Ascending aorta (tissue), 2 donors: ENCODE measurements around the gene COL20A1. TPM values are rescaled to one million over a fixed set of nuclear protein-coding genes. Genes with fewer than 3 reads are reported as not detected.

Experiments
- DNase-seq, 2 donors: peaks; one replicate each; pipeline ENCODE4 v3.0.0-alpha.2; 2019; ENCODE audit warnings: low spot score in 2 of 2
- H3K27ac ChIP-seq, 2 donors: fragments of 200-600 bp; sonication (generic); one replicate each; pipeline ENCODE4 v1.5.1; 2016 to 2017; ENCODE audit warnings: mild to moderate bottlenecking in 1 of 2
- H3K27me3 ChIP-seq: fragments of 200-600 bp; sonication (generic); one replicate; pipeline ENCODE4 v1.5.1; 2017
- H3K36me3 ChIP-seq, 2 donors: fragments of 200-600 bp; sonication (generic); one replicate each; pipeline ENCODE4 v1.5.1; 2016
- H3K4me1 ChIP-seq, 2 donors: fragments of 200-600 bp; sonication (generic); one replicate each; pipeline ENCODE4 v1.5.1; 2016 to 2017; ENCODE audit warnings: mild to moderate bottlenecking in 1 of 2
- H3K4me3 ChIP-seq, 2 donors: fragments of 200-600 bp; sonication (generic); one replicate each; pipeline ENCODE4 v1.5.1; 2016 to 2017; ENCODE audit warnings: mild to moderate bottlenecking in 1 of 2
- H3K9me3 ChIP-seq, 2 donors: fragments of 200-600 bp; sonication (generic); one replicate each; pipeline ENCODE4 v1.5.1; 2016
- CTCF ChIP-seq, 3 experiments: fragments of 200-600 bp in 2 of 3; fragments of 450-650 bp in 1 of 3; sonication (generic) in 2 of 3; IDR thresholded peaks; one replicate each; pipeline ENCODE4 v1.5.1; 2016 to 2019; ENCODE audit warnings: antibody characterized with exemption in 3 of 3, mild to moderate bottlenecking in 1 of 3, moderate library complexity in 1 of 3
- intact Hi-C: fragments of 100-400 bp; cut with DNase I; formaldehyde crosslinking; loops from one replicate; pipeline ENCODE4 v1.15.1; 2023
- total RNA-seq: library from RNA; depleted of rRNA; stranded (reverse); fragments of >200 nt; gene quantifications from one replicate; pipeline ENCODE4 v1.1.0, GENCODE V29; 2016

The COL20A1 gene
- total RNA-seq, 1 donor from 2014 or later, result not detected

GRCh38 chr20:63329331-63330083 is 36.5 kb downstream of the COL20A1 start:
- no peak overlapping the region for H3K27ac ChIP-seq
- no peaks in the 10 kb centered on the region for H3K9me3 ChIP-seq
- TF ChIP-seq CTCF (IDR thresholded peaks at IDR 0.05), result no peak
- intact Hi-C loops, result no loop called here
- H3K4me3 ChIP-seq, result no peak overlapping the region
- H3K27me3 ChIP-seq, result no peaks in the 10 kb centered on the region
- DNase-seq, result no peak
- H3K36me3 ChIP-seq, result no peaks in the 10 kb centered on the region
- H3K4me1 ChIP-seq, result no peaks in the 10 kb centered on the region

GRCh38 chr20:63330084-63330760 is 37.2 kb downstream of the COL20A1 start:
- Histone ChIP-seq H3K4me1 (no peaks in the 10 kb centered on the region), H3K9me3 (no peaks in the 10 kb centered on the region), H3K36me3 (no peaks in the 10 kb centered on the region), H3K27ac (no peak overlapping the region), H3K4me3 (no peak overlapping the region), H3K27me3 (no peaks in the 10 kb centered on the region)
- DNase-seq, result no peak
- TF ChIP-seq CTCF (IDR thresholded peaks at IDR 0.05), result no peak
- intact Hi-C loops, result no loop called here

GRCh38 chr20:63330940-63331339 is 38.0 kb downstream of the COL20A1 start:
- Histone ChIP-seq H3K4me3 (no peak overlapping the region), H3K4me1 (no peaks in the 10 kb centered on the region), H3K27ac (no peak overlapping the region), H3K27me3 (no peaks in the 10 kb centered on the region), H3K36me3 (no peaks in the 10 kb centered on the region), H3K9me3 (no peaks in the 10 kb centered on the region)
- no peak for TF ChIP-seq CTCF (IDR thresholded peaks at IDR 0.05)
- intact Hi-C loops, result no loop called here
- no peak for DNase-seq

GRCh38 chr20:63331741-63332400 is 38.9 kb downstream of the COL20A1 start:
- H3K9me3 ChIP-seq, result no peaks in the 10 kb centered on the region
- no peak for TF ChIP-seq CTCF (IDR thresholded peaks at IDR 0.05)
- H3K4me1 ChIP-seq, result no peaks in the 10 kb centered on the region
- no peaks in the 10 kb centered on the region for H3K27me3 ChIP-seq
- H3K36me3 ChIP-seq, result no peaks in the 10 kb centered on the region
- H3K4me3 ChIP-seq, result no peak overlapping the region
- no peak for DNase-seq
- intact Hi-C loops, result no loop called here
- H3K27ac ChIP-seq, result no peak overlapping the region

GRCh38 chr20:63332488-63333240 is 39.7 kb downstream of the COL20A1 start:
- H3K4me1 ChIP-seq, result no peaks in the 10 kb centered on the region
- no peak overlapping the region for H3K27ac ChIP-seq
- no peak overlapping the region for H3K4me3 ChIP-seq
- TF ChIP-seq CTCF (IDR thresholded peaks at IDR 0.05), result no peak
- no peaks in the 10 kb centered on the region for H3K9me3 ChIP-seq
- DNase-seq, result no peak
- H3K27me3 ChIP-seq, result no peaks in the 10 kb centered on the region
- intact Hi-C loops, result no loop called here
- no peaks in the 10 kb centered on the region for H3K36me3 ChIP-seq
